ENCODE measurements around the gene AANAT.

Gene AANAT

GRCh38 chr17:76432712-76433336 lies 34.6 kb upstream of the AANAT start:
- TF ChIP-seq EP300 (IDR thresholded peaks at IDR 0.05; ENCODE audit: borderline replicate concordance) (no peak), RAD21 (IDR thresholded peaks at IDR 0.05; ENCODE audit: low read depth) (no peak), USF1 (IDR thresholded peaks at IDR 0.05) (no peak), TAF1 (IDR thresholded peaks at IDR 0.05; ENCODE audit: low read depth) (no peak), YY1 (IDR thresholded peaks at IDR 0.05; ENCODE audit: low read depth) (no peak), NFIC (IDR thresholded peaks at IDR 0.05) (no peak), FOXM1 (IDR thresholded peaks at IDR 0.05; ENCODE audit: borderline replicate concordance, low read depth) (no peak), CREB1 (IDR thresholded peaks at IDR 0.05; ENCODE audit: low read depth) (no peak), EGR1 (IDR thresholded peaks at IDR 0.05) (no peak), TCF12 (IDR thresholded peaks at IDR 0.05; ENCODE audit: low read depth) (no peak), ZBTB7A (IDR thresholded peaks at IDR 0.05; ENCODE audit: low read depth) (no peak), TEAD4 (IDR thresholded peaks at IDR 0.05) (no peak), CEBPB (IDR thresholded peaks at IDR 0.05) (no peak)
- TF ChIP-seq, protein P1, sequence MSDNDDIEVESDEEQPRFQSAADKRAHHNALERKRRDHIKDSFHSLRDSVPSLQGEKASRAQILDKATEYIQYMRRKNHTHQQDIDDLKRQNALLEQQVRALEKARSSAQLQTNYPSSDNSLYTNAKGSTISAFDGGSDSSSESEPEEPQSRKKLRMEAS (IDR thresholded peaks at IDR 0.05): no peak

GRCh38 chr17:76433693-76434092 lies 33.7 kb upstream of the AANAT start:
- TF ChIP-seq CEBPB (IDR thresholded peaks at IDR 0.05) (no peak), RAD21 (IDR thresholded peaks at IDR 0.05; ENCODE audit: low read depth) (no peak), FOXM1 (IDR thresholded peaks at IDR 0.05; ENCODE audit: borderline replicate concordance, low read depth) (no peak), USF1 (IDR thresholded peaks at IDR 0.05) (no peak), NFIC (IDR thresholded peaks at IDR 0.05) (no peak), ZBTB7A (IDR thresholded peaks at IDR 0.05; ENCODE audit: low read depth) (no peak), EGR1 (IDR thresholded peaks at IDR 0.05) (no peak), TCF12 (IDR thresholded peaks at IDR 0.05; ENCODE audit: low read depth) (no peak), TAF1 (IDR thresholded peaks at IDR 0.05; ENCODE audit: low read depth) (no peak)
- TF ChIP-seq, protein P1 (IDR thresholded peaks at IDR 0.05): no peak

DNA sequence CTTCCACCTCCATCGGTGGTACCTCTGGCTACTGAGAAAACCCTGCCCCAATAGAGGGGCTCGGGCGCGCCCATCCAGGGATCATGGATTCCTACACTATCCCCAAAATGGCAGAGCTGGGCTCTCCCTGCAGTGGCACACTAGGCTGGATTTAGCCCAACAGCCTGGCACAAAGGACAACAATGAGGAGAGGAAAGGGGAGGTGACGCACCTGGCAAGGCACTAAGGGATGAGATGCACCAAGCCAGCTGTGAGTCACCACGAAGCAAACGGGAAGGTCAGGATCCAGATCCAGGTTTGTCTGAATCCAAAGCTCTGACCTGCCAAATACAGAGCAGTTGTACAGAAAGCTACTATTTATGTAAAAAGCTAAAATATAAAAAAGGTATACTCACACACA lies 32.5 kb upstream of the AANAT start:
- no peak for TF ChIP-seq TEAD4 (IDR thresholded peaks at IDR 0.05)

DNA sequence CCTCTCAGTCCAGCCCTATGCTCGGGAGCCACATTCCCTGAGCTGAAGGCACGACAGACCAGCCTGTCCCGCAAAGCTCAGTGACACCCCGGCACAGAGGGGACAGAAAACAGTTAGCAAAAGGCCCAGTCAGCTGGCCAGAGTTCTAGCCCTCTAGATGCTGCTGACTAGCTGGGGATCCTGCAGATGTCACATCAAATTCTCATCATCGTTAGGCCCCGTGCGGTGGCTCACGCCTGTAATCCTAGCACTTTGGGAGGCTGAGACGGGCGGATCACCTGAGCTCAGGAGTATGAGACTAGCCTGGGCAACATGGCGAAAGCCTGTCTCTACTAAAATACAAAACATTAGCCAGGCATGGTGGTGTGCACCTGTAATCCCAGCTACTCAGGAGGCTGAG lies 31.7 kb upstream of the AANAT start:
- TF ChIP-seq NFIC (IDR thresholded peaks at IDR 0.05) (no peak), FOXM1 (IDR thresholded peaks at IDR 0.05; ENCODE audit: borderline replicate concordance, low read depth) (no peak), EP300 (IDR thresholded peaks at IDR 0.05; ENCODE audit: borderline replicate concordance) (no peak), EGR1 (IDR thresholded peaks at IDR 0.05) (no peak), REST (IDR thresholded peaks at IDR 0.05; ENCODE audit: low read depth) (no peak), CEBPB (IDR thresholded peaks at IDR 0.05) (no peak), CREB1 (IDR thresholded peaks at IDR 0.05; ENCODE audit: low read depth) (no peak), TAF1 (IDR thresholded peaks at IDR 0.05; ENCODE audit: low read depth) (no peak)

- TF ChIP-seq EGR1 (IDR thresholded peaks at IDR 0.05) (no peak), EP300 (IDR thresholded peaks at IDR 0.05; ENCODE audit: borderline replicate concordance) (no peak), USF1 (IDR thresholded peaks at IDR 0.05) (no peak)
Measured at GRCh38 chr17:76437467-76438402, 29.7 kb upstream of the AANAT start.

- no peak for TF ChIP-seq ZBTB7A (IDR thresholded peaks at IDR 0.05; ENCODE audit: low read depth)
- no peak for TF ChIP-seq NFIC (IDR thresholded peaks at IDR 0.05)
- no peak for TF ChIP-seq CREB1 (IDR thresholded peaks at IDR 0.05; ENCODE audit: low read depth)
- no peak for TF ChIP-seq TCF12 (IDR thresholded peaks at IDR 0.05; ENCODE audit: low read depth)
- no peak for TF ChIP-seq EP300 (IDR thresholded peaks at IDR 0.05; ENCODE audit: borderline replicate concordance)
- no peak for TF ChIP-seq CEBPB (IDR thresholded peaks at IDR 0.05)
- TF ChIP-seq YY1 (IDR thresholded peaks at IDR 0.05; ENCODE audit: low read depth): no peak
- TF ChIP-seq EGR1 (IDR thresholded peaks at IDR 0.05): no peak
Measured at GRCh38 chr17:76438906-76439305, 28.5 kb upstream of the AANAT start.

DNA sequence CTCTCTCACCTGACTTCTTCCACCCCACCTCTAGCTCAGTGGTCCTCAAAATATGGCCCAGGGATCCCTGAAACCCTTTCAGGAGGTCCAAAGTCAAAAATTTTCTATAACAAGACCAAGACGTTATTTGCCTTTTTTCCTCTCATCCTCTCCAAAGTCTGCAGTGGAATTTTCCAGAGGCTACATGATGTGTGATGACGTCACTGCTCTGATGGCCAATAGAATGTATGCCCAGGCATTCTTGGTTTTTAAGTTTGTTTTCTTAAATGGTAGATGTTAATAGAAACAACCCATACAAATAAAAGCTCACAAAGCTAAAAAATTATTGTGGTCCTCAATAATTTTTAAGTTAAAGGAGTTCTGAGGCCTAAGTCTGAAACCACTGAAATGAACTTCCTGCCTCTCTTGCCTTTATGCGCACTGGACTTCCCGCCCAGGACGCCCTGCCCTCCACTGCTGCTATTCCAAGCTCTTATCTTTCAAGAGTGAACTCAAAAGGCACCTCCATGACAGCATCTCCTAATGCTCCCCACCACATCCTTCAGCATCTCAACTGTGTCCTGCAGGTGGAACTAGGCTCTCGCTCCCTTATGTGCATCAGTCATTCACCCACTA lies 28.0 kb upstream of the AANAT start:
- no peak for TF ChIP-seq FOXM1 (IDR thresholded peaks at IDR 0.05; ENCODE audit: borderline replicate concordance, low read depth)
- no peak for TF ChIP-seq RAD21 (IDR thresholded peaks at IDR 0.05; ENCODE audit: low read depth)
- TF ChIP-seq NFIC (IDR thresholded peaks at IDR 0.05): no peak
- TF ChIP-seq REST (IDR thresholded peaks at IDR 0.05; ENCODE audit: low read depth): no peak

All from Ishikawa (cell line).